ENCODE results near the gene HPCA.

Gene HPCA

DNA sequence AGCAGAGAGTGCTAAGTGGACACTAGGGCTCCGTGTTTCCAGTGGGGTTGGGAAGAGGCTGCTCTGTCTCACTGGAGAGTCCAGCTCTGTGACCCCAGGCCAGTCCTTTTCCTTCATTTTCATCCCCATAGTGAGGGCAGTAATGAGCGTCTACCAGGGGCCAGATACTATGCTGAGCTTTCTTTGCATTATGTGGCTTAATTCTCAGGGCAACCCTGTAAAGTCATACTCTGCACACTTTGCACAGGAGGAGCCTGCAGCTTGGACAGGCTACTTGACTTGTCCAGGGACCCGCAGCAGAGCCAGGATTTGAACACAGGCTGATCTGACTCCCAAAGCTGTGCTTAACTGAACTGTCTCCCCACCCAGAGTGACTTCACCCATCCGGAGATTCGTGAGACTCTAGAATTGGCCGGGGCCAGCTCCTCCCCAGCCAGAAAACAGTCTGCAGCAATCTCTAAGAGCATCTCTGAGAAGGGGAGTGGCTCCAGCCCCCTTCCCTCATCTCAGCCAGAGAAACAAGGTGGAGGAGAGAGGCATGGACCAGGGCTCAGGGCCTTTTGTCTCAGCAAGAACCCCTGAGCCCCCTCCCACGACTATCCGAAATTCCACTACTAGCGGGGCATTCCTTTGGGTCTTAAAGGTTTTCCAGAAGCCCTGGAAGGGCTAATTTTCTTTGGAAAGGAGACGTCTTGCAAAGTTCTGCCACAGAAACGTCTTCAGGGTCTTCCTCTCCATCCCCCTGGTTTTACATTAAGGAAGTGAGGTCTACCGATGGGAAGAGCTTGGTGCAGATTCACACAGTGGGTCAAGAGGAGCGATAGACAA lies 14.7 kb upstream of the HPCA start:
- DNase-seq (ENCODE audit: low read depth in 2 of 2) = no peak

DNA sequence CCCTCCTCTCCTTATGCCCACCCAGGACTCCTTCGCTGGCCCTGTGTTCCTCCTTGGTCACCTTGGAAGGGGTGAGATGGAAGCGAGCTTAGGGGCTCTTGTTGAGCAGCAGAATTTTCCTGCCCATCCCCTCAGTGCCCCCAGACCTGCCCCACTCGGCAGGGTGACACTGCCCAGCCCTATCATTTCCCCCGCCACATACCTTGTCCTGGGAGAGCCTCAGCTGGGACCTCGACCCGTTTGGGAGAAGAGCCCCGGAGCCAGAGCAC lies 14.2 kb upstream of the HPCA start:
- no peak for DNase-seq (ENCODE audit: low read depth in 2 of 2)

DNA sequence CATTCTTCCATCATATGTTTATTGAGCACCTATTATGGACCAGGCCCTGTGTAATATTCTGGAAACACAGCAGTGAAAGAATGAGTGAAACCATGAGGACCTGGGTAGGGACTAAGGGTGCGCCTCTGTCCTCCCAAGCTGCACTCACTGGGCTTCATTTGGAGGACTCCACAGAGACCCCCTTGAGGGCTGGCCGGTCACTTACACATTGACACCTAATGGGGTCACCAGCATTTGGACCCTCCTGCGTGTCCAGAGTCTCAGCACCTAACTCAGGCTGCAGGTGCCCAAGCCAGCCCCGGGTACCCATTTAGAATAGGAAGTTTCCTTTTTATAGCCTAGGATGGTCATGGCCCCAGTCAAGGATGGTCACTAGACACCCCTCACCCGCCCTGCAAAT lies 12.8 kb upstream of the HPCA start:
- no peak for DNase-seq (ENCODE audit: low read depth in 2 of 2)

DNA sequence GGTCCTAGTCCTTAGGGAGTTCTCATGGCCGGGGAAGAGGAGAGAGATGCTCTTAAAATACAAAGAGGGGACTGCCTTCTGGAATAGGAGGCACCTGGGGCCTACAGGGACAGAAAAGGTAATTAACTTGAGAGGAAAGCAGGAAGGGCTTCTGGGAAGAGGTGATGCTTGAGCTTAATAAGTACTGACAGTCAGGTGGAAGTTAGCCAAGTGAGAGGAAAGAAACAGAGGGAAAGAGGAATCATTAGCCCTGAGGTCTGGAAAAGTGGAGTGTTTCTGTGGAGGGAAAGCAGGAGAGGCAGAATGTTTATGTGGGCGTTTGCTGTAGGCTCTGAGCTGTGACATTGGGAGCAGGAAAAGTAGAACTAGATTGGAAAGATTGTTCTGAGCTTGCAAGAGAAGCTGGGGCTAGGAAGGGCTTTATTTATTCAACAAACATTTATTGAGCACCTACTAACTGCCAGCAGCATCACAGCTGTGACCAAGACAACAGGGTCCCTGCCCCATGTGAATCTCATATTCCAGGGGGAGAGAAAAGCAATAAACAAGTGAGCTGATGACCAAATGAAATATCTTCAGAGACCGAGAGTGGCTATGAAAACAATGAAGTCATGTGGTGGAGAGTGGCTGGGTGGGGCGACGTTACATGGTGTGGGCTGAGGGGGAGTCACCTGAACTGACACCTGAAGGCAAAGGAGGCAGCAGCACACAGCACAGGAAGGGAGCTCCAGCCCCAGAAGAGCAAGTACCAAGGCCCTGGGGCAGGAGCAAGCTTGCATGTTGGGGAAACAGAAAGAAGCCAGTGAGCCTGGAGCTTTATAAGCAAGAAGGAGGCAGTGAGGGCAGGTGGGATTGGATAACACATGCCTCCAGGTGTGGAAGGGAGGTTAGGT lies 11.2 kb upstream of the HPCA start:
- no peak for DNase-seq (ENCODE audit: low read depth in 2 of 2)

DNA sequence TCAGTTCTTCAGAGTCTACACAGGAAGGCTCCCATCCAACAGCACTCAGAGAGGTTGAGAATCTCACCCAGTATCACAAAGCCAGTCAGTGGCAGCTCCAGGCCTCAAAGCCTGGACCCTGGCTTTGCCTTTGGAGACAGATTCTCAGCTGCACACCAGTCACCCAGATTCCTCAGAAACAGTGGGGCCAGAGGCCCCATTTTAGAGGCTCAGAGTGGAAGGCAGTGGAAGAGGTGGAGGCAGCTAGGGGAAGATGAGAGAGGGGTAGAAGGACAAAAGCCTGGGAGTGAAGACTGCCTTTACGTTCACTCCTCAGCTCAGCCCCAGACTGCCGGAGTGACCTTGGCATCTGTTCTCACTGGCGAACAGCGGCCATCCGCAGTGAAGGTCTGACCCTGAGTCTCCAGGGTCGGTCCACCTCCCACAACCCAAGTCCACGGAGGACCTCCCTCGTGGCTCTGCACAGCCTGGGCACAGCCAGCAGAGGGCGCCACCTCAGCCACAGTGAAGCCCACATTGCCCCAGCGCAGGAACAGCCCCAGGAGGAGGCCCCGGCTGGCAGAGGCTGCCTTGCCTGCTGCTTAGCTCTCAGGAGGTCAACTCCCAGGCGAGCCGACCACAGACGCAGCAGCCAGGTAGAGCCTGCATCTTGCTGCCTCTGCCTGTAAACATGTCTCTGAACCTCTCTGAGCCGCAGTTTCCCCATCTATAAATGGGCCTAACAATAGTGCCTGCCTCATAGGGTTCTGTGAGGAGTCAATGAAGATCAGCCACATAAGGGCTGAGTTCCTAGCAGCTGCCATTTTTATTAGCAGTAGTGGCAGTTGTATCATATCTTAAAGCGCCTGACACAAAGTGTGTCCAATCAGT lies 9.7 kb upstream of the HPCA start:
- peak in 1 of 2 donors; percentile 58 for DNase-seq (ENCODE audit: low read depth in 2 of 2)

DNA sequence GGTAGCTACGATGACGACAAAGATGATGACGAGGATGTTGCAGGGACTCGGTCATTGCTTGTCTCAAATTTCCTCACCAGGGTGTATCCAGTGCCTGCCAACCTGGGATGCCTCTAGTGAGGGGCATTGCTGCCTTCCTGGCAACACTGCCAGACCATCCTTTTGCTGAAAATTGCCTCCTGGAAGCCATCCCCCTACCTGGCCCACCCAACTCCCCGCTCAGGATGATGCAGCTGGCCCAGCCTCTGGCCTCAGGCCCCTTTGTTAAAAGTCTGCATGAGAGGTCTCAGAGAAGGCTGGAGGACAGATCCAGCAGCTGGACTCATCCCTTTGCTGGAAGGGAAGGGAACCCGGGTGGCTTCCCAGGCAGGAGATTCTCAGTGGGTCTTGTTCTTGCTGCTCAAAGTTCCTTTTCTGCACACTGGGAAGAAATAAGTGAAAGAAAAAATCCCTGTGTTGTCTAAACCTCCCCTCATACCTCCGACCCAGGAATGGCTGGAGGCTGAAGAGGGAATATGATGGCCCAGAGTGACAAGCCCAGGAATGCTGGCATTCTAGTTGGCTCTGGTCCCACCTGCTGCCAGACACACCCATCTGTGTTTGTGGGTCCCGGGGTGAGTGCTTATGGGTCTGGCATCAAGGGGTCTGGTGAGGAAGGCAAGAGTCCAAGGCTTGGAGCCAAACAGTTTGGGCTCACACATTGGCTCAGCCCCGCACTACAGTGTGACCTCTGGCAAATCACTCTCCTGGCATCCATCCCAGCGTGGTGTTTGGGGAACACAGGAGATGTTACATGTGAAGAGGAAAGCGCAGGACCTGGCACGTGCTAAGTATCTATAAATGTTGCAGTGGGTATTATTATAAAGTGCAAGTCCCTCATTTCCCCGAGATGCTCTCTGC lies 8.8 kb upstream of the HPCA start:
- DNase-seq (ENCODE audit: low read depth in 2 of 2) = no peak

DNA sequence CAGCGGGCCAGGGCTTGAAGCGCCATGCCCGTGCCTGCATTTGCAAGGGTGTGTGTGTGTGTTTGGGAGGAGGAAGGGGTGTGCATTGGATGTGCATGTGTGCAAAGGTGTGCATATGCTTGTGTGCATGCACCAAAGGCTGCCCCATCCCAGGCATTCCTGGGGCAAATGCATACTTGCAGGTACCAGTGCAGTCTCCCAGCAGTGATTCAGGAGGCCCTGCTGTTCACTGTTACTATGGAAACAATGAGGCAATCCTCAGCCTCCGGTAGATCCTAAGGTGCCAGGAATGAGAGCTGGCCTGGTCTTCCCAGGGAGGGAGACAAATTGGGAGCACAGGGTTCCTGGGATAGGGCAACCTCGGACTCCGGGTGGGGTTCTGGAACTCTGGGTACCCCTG lies 8.1 kb upstream of the HPCA start:
- no peak for DNase-seq (ENCODE audit: low read depth in 2 of 2)

DNA sequence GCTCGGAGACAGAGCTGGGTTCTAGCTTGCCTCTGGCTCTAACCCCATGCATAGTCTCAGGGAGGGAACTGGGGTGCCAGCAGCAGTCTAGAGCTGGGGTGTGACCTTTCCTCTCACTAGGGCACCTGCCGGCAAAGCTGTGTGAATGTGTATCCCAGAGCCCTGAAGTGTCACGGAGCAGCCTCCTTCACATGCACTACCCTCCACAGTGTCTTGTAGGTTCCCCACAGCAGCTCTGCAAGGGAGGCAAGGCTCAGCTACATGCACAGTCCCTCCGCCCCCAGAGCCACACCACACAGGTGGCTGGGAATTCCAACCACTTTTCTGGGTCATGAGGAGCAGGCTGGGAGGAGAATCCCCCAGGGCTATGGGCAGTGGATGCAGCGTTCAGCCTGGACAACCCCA lies 7.7 kb upstream of the HPCA start:
- DNase-seq (ENCODE audit: low read depth in 2 of 2) = no peak

DNA sequence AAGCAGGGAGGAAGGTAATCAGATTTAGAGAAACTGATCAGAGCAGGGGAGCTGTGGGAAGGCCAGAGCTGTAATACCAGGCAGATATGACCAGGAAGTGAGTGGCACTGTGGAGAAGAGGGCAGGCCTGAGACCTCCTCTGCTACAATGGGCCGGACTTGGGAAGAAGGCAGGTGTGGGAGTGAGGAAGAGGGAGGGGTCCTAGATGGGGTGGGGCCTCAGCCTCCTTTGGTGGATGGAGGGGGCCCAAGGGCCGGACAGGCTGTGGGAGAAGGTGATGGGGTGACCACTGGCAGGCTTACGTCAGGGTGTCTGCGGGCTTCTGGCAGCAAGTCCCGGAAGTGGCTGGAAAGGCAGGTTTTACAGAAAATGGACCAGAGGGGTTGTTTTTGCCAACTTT lies 5.0 kb upstream of the HPCA start:
- no peak for DNase-seq (ENCODE audit: low read depth in 2 of 2)

DNA sequence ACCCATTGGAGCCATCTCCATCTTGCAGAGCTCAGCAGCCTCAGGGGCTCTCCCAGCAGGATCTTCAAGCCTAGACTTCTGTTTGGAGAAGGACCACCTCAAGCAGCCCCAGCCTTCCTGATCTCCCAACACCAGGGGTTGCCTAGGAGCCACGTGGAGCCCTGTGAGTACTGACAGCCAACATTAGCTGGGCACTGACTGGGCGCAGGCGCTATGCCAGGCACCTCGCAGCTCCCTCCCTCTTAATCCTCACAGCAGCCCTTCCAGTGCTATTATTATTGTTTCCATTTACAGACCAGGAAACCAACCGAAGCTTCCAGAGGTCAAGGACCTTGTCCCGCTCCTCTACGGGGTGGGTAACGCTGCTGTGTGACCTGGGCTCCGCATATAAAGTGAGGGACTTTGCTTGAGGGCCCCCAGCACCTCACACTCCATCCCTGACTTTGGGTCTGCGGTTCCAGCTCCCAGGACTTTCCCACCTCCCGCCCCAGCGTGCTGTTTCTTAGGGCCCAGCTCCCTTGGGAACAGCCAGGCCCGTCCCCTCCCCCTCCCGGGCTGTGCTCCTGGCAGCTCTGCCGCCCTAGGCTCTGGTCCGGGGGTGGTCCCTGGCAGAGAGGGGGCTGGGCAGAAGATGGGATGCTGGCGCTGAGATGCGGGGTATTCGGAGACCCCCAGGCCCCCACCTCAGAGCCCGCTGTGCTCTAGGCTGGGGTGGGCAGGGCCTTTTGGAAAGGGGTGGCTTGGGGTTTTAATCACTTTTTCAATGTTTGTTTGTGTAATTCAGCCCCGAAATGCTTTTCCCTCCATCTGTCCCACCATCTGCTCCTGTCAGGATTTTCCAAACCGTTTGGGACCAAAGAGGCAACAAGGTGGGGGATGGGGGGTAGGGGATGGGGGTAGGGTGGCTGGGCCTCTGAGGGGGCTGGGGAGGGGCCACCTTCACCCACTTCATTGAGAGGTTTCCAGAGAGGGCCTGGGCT lies 4.1 kb upstream of the HPCA start:
- no peak for DNase-seq (ENCODE audit: low read depth in 2 of 2)

DNA sequence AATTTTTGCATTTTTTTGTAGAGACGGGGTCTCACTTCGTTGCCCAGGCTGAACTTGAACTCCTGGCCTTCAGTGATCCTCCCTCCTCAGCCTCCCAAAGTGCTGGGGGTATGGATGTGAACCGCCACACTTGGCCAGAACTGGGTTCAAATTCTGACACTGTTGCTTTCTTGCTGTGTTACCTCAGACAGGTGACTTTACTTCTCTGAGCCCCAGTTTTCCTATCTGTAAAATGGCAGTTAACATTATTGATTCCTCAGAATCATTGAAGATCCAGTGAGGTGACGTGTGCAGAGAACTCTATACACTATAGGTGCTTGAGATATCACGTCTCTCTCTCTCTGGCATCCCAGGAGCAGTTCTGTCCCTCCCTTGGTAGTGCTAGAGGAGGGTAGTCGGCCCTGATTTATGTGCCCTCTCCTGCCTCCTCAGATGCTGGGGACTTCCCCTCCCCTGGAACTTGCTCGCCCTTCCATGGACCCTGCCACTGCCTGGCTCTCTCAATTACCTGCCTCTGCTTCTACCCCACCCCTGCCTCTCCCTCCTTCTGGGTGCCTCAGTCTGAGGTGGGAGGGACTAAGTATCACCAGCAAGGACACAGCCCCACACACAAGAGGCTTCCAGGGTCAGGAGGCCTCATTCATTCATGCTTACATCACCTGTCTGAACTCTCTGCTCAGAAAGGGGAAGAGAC lies 2.8 kb upstream of the HPCA start:
- no peak for DNase-seq (ENCODE audit: low read depth in 2 of 2)

DNA sequence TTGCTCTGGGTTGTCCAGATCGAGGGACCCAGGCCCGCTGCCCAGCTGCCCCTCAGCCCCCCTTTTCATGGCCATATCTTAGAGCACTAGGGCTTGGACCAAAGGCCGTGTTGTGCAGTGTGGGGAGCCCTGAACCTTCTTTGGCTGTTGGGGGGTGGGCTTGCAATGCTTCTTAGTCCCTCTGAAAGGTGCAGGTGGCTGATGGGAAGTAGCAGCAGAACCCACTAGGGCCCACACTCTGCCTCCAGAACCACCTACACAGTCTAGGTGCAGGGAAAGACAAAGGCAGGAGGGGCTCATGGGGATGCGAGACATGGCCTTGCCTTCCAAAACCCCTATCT lies 2.3 kb upstream of the HPCA start:
- DNase-seq (ENCODE audit: low read depth in 2 of 2) = no peak

DNA sequence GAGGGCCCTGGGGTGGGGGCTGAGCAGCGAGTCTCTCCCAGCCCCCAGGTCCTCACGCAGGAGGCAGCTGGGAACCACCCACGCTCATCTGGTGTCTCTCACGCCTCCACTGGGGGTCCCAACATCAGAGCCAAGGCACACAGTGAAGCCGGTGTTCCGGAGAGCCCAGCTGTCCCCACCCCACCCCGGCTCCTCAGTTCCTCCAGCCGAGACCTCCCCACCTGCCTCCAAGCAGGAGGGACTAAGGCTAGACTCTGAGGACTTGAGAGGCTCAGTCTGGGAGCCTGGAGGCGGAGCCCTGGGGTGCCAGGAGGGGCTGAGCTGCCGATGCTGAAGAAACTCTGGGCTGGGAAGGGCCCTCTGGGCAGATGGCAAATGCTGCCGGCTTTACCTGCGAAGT lies 1.6 kb upstream of the HPCA start:
- no peak for DNase-seq (ENCODE audit: low read depth in 2 of 2)

DNA sequence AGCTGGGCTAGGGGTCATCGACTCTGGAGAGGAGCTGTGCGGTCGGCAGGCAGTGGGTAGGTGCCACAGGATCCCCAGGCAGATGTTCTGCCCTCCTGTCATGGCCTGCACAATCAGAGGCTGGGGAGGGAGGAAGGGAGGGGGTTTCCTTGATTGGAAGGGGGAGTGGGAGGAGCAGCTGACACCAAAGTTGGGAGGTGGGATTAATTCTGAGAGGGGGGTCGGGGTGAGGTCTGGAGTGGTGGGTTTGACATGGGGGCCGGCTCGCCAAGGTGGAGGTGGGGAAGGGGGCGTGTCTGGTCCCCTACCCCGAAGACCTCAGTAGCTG lies 651 bp upstream of the HPCA start:
- DNase-seq (ENCODE audit: low read depth in 2 of 2) = no peak

DNA sequence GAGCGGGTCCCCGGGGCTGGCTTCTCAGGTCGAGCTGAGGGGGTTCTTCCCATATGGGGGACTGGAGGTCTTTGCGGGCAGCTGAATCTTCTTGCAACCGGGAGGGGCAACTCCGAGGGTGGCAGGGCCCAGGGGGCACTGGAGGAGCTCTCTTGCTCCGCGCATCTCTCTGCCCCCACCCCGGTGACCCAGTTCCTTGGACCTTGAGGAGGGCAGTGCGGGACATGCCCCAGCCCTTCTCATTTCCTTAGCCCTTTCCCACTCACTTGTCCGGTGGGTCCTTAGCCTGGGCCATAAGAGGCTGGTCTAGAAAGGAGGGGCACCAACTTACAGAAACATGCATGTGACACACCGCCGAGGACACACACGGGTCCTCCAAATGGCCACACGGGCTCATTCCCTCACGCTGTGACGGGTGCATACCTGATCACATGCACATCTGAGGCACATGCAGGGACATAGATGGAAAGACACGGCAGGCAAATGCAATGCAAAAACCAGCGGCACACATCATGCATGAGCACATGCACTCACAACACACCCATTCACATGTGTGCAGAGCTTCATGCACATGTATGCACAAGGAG lies 630 bp downstream of the HPCA start:
- no peak for DNase-seq (ENCODE audit: low read depth in 2 of 2)

DNA sequence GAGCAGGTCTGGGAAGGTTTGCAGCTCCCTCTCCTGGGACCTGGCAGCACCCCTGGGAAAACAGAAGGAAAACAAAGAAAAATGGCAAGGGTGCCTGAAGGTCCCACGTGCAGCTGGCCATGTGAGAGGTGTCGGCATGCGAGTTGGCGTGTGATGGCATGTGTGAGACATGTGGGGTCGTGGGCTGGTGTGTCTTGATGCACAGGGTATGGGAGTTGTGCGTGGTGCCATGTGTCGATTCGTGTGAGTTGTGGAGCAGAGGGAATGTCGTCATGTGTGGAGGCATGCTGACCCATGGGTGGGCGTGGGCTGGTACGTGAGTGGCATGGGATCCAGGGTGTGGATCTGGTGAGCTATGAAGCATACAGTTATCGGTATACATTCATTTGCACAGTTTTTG lies 1.3 kb downstream of the HPCA start:
- DNase-seq (ENCODE audit: low read depth in 2 of 2) = no peak

DNA sequence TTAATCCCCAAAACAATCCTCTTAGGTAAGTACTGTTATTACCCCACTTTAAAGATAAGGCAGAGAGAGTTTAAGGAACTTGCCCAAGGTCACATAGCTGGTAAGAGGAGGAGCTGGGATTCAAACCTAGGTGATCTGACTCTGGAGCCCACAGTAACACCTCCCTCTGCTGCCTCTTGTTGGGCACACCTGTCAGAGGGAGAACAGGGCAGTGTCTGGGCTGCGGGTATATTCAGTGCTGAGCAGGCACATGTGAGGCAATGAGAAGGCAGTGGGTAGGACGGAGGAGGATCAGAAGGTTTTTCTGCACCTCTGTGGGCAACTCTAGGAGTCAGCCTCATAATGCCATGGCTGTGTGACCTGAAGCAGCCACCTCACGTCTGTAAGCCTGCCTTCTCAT lies 1.8 kb downstream of the HPCA start:
- no peak for DNase-seq (ENCODE audit: low read depth in 2 of 2)

DNA sequence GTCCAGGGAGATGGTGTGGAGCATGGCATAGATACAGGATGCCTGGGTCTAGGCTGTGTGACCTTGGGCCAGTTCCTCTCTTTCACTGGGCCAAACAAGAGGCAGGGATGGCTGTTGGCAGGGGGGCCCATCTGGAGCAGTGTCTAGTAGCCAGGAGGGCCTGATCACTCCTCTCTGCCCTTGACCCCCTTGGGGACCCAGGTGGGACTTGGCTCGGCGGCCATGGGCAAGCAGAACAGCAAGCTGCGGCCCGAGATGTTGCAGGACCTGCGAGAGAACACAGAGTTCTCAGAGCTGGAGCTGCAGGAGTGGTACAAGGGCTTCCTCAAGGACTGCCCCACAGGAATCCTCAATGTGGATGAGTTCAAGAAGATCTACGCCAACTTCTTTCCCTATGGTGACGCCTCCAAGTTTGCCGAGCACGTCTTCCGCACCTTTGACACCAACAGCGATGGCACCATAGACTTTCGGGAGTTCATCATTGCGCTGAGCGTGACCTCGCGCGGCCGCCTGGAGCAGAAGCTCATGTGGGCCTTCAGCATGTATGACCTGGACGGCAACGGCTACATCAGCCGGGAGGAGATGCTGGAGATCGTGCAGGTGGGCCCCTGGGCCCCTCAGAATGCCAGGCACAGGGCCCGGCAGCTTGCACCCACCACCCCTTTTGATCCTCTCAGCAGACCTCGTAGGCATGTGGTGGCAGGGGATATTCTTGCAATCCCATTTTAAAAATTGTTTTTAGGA lies 2.6 kb downstream of the HPCA start:
- no peak for DNase-seq (ENCODE audit: low read depth in 2 of 2)
